A673 (cell line): ENCODE results near the gene LRP11.

Source experiments
- CTCF ChIP-seq: fragments of 300-800, 200-600 bp; sonication (generic); conservative IDR thresholded peaks from 2 replicates; pipeline ENCODE4 v1.5.1; 2017; ENCODE audit warnings: low read depth, mild to moderate bottlenecking, antibody characterized with exemption, low read length, moderate library complexity, mixed read lengths
- EZH2 ChIP-seq: fragments of 200-600 bp; sonication (generic); IDR thresholded peaks from 2 replicates; pipeline ENCODE4 v1.6.1; 2017; ENCODE audit warnings: borderline replicate concordance, low read depth, mild to moderate bottlenecking, mixed read lengths, antibody characterized with exemption, low read length; ENCODE audit not compliant: poor library complexity, severe bottlenecking

DNA sequence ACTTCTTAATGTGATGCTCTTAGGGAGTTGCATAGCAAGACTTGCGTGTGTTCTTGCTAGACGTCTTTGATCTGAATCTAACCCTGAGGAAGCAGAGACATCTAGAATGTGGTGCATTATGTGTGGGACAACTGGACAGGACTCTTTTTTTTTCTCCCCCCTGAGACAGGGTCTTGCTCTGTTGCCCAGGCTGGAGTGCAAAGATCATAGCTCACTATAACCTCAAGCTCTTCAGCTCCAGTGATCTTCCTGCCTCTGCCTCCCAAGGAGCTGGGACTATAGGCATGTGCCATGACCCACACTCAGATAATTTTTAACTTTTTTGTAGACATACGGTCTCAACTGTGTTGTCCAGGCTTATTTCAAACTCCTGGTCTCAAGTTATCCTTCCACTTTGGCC lies 80.6 kb downstream of the LRP11 start:
- TF ChIP-seq CTCF: no peak
- TF ChIP-seq EZH2: no peak
